ENCODE data around the gene MYMK. TPM values are rescaled to one million over a fixed set of nuclear protein-coding genes. Genes with fewer than 3 reads are reported as not detected.

MYMK gene
- total and polyA plus RNA-seq, 12 donors: not detected

DNA sequence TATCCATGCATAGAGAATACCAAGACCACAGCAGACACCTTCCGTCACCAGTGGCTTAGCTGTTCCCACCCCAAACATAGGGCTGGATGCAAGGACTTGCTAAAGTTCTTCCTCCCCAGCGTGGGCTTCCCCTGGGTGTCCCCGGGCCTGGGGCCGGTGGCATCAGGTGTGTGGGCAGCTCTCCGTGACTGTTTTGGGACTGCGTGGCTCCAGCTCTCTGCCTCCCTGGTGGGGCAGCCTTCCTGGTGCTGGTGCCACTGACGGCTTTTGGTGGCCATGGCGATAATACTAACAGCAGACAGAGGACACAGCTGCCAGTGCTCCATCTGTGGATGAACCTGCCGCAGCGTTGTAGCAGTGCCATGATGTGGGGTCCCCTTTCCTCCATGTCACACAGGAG is 60.1 kb downstream of the MYMK start:
- DNase-seq (no peak), ATAC-seq (no peak)
- intact Hi-C loops (cut with DNase I): no loop called here
- Histone ChIP-seq H3K27me3 (no peaks in the 10 kb centered on the region), H3K27ac (no peak overlapping the region), H3K4me3 (no peak overlapping the region), H3K36me3 (peaks cover 0 to 29% (median 0%) of the 10 kb centered on the region in 9 donors), H3K4me1 (peaks cover 4 to 12% (median 9%) of the 10 kb centered on the region in 9 donors), H3K9me3 (no peaks in the 10 kb centered on the region)
- 95 to 96% methylated on average over 10 of the region's 10 CpGs for WGBS, 2 donors
- TF ChIP-seq, protein P1, sequence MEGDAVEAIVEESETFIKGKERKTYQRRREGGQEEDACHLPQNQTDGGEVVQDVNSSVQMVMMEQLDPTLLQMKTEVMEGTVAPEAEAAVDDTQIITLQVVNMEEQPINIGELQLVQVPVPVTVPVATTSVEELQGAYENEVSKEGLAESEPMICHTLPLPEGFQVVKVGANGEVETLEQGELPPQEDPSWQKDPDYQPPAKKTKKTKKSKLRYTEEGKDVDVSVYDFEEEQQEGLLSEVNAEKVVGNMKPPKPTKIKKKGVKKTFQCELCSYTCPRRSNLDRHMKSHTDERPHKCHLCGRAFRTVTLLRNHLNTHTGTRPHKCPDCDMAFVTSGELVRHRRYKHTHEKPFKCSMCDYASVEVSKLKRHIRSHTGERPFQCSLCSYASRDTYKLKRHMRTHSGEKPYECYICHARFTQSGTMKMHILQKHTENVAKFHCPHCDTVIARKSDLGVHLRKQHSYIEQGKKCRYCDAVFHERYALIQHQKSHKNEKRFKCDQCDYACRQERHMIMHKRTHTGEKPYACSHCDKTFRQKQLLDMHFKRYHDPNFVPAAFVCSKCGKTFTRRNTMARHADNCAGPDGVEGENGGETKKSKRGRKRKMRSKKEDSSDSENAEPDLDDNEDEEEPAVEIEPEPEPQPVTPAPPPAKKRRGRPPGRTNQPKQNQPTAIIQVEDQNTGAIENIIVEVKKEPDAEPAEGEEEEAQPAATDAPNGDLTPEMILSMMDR (IDR thresholded peaks at IDR 0.05): no peak

Other genes starting within 250 kb of the MYMK start
- gene ABO, start 249.8 kb downstream of the MYMK start, total RNA-seq: 1 to 10 TPM in 7 of 10 donors, under 1 TPM in 3; 0.25 to 2.7 (median 1.6) TPM
- gene ABO, start 249.8 kb downstream of the MYMK start, polyA plus RNA-seq: 1 to 10 TPM in 1 of 2 donors, under 1 TPM in 1; 0.55 to 2.9 TPM
- gene SURF6, start 188.8 kb downstream of the MYMK start, total RNA-seq: 10 to 100 TPM in 7 of 10 donors, 1 to 10 TPM in 3; 9.1 to 14.2 (median 11.3) TPM
- gene SURF6, start 188.8 kb downstream of the MYMK start, polyA plus RNA-seq: 10 to 100 TPM; 13.3 to 14.8 TPM
- gene MED22, start 176.8 kb downstream of the MYMK start, total RNA-seq: 10 to 100 TPM; 11.9 to 21.1 (median 17.4) TPM
- 10 to 100 TPM; 10.2 to 23.6 TPM for gene MED22, start 176.8 kb downstream of the MYMK start, polyA plus RNA-seq
- 1,000 to 10,000 TPM in 3 of 10 donors, 100 to 1,000 TPM in 7; 859 to 1,268 (median 927) TPM for gene RPL7A, start 176.7 kb downstream of the MYMK start, total RNA-seq
- gene RPL7A, start 176.7 kb downstream of the MYMK start, polyA plus RNA-seq: 1,000 to 10,000 TPM in 1 of 2 donors, 100 to 1,000 TPM in 1; 903 to 3,182 TPM
- 10 to 100 TPM; 41.7 to 75.0 (median 58.2) TPM for gene SURF1, start 168.5 kb downstream of the MYMK start, total RNA-seq
- 10 to 100 TPM; 83.9 to 85.4 TPM for gene SURF1, start 168.5 kb downstream of the MYMK start, polyA plus RNA-seq
- 10 to 100 TPM in 9 of 10 donors, 1 to 10 TPM in 1; 9.7 to 16.0 (median 14.1) TPM for gene SURF2, start 168.4 kb downstream of the MYMK start, total RNA-seq
- gene SURF2, start 168.4 kb downstream of the MYMK start, polyA plus RNA-seq: 10 to 100 TPM; 31.5 to 44.8 TPM
- 100 to 1,000 TPM in 1 of 10 donors, 10 to 100 TPM in 9; 56.1 to 104 (median 64.2) TPM for gene SURF4, start 148.9 kb downstream of the MYMK start, total RNA-seq
- gene SURF4, start 148.9 kb downstream of the MYMK start, polyA plus RNA-seq: 100 to 1,000 TPM in 1 of 2 donors, 10 to 100 TPM in 1; 21.5 to 113 TPM
- 1 to 10 TPM in 3 of 10 donors, under 1 TPM in 5, not detected in 2; 0.20 to 1.7 (median 0.68) TPM for gene STKLD1, start 148.6 kb downstream of the MYMK start, total RNA-seq
- gene STKLD1, start 148.6 kb downstream of the MYMK start, polyA plus RNA-seq: 1 to 10 TPM in 1 of 2 donors, under 1 TPM in 1; 0.17 to 1.5 TPM
- 10 to 100 TPM in 8 of 10 donors, 1 to 10 TPM in 2; 9.3 to 20.8 (median 10.9) TPM for gene REXO4, start 106.9 kb downstream of the MYMK start, total RNA-seq
- gene REXO4, start 106.9 kb downstream of the MYMK start, polyA plus RNA-seq: 10 to 100 TPM; 11.8 to 19.1 TPM
- 1 to 10 TPM; 2.2 to 4.8 (median 3.5) TPM for gene ADAMTS13, start 102.6 kb downstream of the MYMK start, total RNA-seq
- gene ADAMTS13, start 102.6 kb downstream of the MYMK start, polyA plus RNA-seq: 10 to 100 TPM in 1 of 2 donors, 1 to 10 TPM in 1; 1.5 to 17.8 TPM
- gene CACFD1, start 65.0 kb downstream of the MYMK start, total RNA-seq: 10 to 100 TPM in 9 of 10 donors, 1 to 10 TPM in 1; 8.8 to 12.6 (median 10.8) TPM
- gene CACFD1, start 65.0 kb downstream of the MYMK start, polyA plus RNA-seq: 10 to 100 TPM; 10.0 to 17.3 TPM
- gene SLC2A6, start 45.9 kb downstream of the MYMK start, total RNA-seq: 1 to 10 TPM; 1.3 to 7.0 (median 2.2) TPM
- gene SLC2A6, start 45.9 kb downstream of the MYMK start, polyA plus RNA-seq: 1 to 10 TPM; 4.9 to 5.6 TPM
- gene ADAMTSL2, start 9.7 kb upstream of the MYMK start, total RNA-seq: 1 to 10 TPM; 2.0 to 9.1 (median 4.3) TPM
- gene ADAMTSL2, start 9.7 kb upstream of the MYMK start, polyA plus RNA-seq: 1 to 10 TPM; 4.9 to 7.5 TPM
- not detected for gene FAM163B, start 84.4 kb upstream of the MYMK start, total RNA-seq
- under 1 TPM in 1 of 2 donors, not detected in 1; 0.19 TPM for gene FAM163B, start 84.4 kb upstream of the MYMK start, polyA plus RNA-seq
- under 1 TPM in 1 of 10 donors, not detected in 9; 0.09 TPM for gene DBH, start 111.4 kb upstream of the MYMK start, total RNA-seq
- under 1 TPM in 1 of 2 donors, not detected in 1; 0.01 TPM for gene DBH, start 111.4 kb upstream of the MYMK start, polyA plus RNA-seq
- gene SARDH, start 213.4 kb upstream of the MYMK start, total RNA-seq: 1 to 10 TPM in 2 of 10 donors, under 1 TPM in 8; 0.28 to 1.8 (median 0.68) TPM
- gene SARDH, start 213.4 kb upstream of the MYMK start, polyA plus RNA-seq: under 1 TPM; 0.38 to 0.44 TPM

Measured in heart right ventricle (tissue), 16 donors.